Measurements from ENCODE around the gene QRICH2.

GRCh38 chr17:76253841-76254240 lies 54.2 kb downstream of the QRICH2 start:
- TF ChIP-seq CTCF (IDR thresholded peaks at IDR 0.05; ENCODE audit: insufficient read depth, low read depth, low read length) (no peak), EZH2 (IDR thresholded peaks at IDR 0.05; ENCODE audit: insufficient read depth, low read length) (no peak)

Measured in astrocyte (in vitro differentiated cells and primary cell).